GM12864 (cell line): Measurements from ENCODE around the gene GNG5.
A peak's percentile ranks its signal among the peaks of the same experiment; 100 is the strongest.
"Not testable (repeated sequence)": the region's sequence is repeated elsewhere in the genome, so short reads cannot be mapped to it uniquely, and the experiment has no call there.

ENCODE experiments used
- DNase-seq: peaks from one replicate; pipeline ENCODE4 v3.0.0-alpha.2; 2011; ENCODE audit warnings: low read depth
- H3K4me3 ChIP-seq: 2 replicates; pipeline ENCODE4 v1.5.1; 2011; ENCODE audit warnings: mild to moderate bottlenecking, low read depth, low read length, control low read depth
- CTCF ChIP-seq: IDR thresholded peaks from 2 replicates; pipeline ENCODE4 v1.5.1; 2011; ENCODE audit warnings: low read depth, mild to moderate bottlenecking, moderate library complexity, low read length, control low read depth, inconsistent platforms; ENCODE audit errors: missing control alignments

GNG5 gene

GRCh38 chr1:84478876-84479868 lies 27.2 kb downstream of the GNG5 start, which contains the start of gene RPF1:
Gene RPF1 (plus strand): TSS chr1:84479266. CDS start chr1:84479282, 16 bp downstream.
- no peak for TF ChIP-seq CTCF
- DNase-seq, result peak; percentile 71
- H3K4me3 ChIP-seq, result peak within 1 kb of the TSS; percentile 84

- H3K4me3 ChIP-seq, result no peak overlapping the region
- no peak for TF ChIP-seq CTCF
- no peak for DNase-seq
Observed at GRCh38 chr1:84476225-84476624, 30.2 kb downstream of the GNG5 start.

GRCh38 chr1:84467298-84467697 lies 39.1 kb downstream of the GNG5 start:
- TF ChIP-seq CTCF, result no peak
- no peak for DNase-seq
- H3K4me3 ChIP-seq, result no peak overlapping the region

GRCh38 chr1:84462118-84462517 lies 44.3 kb downstream of the GNG5 start:
- no peak for DNase-seq
- no peak overlapping the region for H3K4me3 ChIP-seq
- TF ChIP-seq CTCF, result no peak

GRCh38 chr1:84452436-84452835 lies 53.9 kb downstream of the GNG5 start:
- no peak for TF ChIP-seq CTCF
- H3K4me3 ChIP-seq, result no peak overlapping the region
- no peak for DNase-seq

- no peak for DNase-seq
- no peak for TF ChIP-seq CTCF
- no peak overlapping the region for H3K4me3 ChIP-seq
Observed at GRCh38 chr1:84450910-84451309, 55.5 kb downstream of the GNG5 start.

GRCh38 chr1:84448704-84449103 lies 57.7 kb downstream of the GNG5 start:
- H3K4me3 ChIP-seq, DNase-seq: not testable (repeated sequence)
